Fibroblast of pulmonary artery (primary cell): ENCODE results near the gene S100A7.
"Not testable (repeated sequence)": the region's sequence is repeated elsewhere in the genome, so short reads cannot be mapped to it uniquely, and the experiment has no call there.

Experiments used
- DNase-seq: peaks from one replicate; pipeline ENCODE4 v3.0.0-alpha.2; 2010; ENCODE audit warnings: low read depth
- H3K4me3 ChIP-seq: replicated peaks from 2 replicates; pipeline ENCODE4 v1.5.1; 2011; ENCODE audit warnings: low read depth, mild to moderate bottlenecking, control low read depth, low read length, moderate library complexity
- CTCF ChIP-seq: IDR thresholded peaks from 2 replicates; pipeline ENCODE4 v1.5.1; 2011; ENCODE audit warnings: mild to moderate bottlenecking, control low read depth, low read length, inconsistent platforms; ENCODE audit errors: missing control alignments

Gene S100A7

GRCh38 chr1:153459655-153460054 is 796 bp downstream of the S100A7 start:
- no peak for DNase-seq
- no peak for TF ChIP-seq CTCF
- H3K4me3 ChIP-seq = no peak overlapping the region

- no peak overlapping the region for H3K4me3 ChIP-seq
- no peak for TF ChIP-seq CTCF
Observed at GRCh38 chr1:153456396-153456795, 4.1 kb downstream of the S100A7 start.

GRCh38 chr1:153448851-153449250 is 11.6 kb downstream of the S100A7 start:
- not testable (repeated sequence) for DNase-seq, H3K4me3 ChIP-seq

More at GRCh38 chr1:153456396-153456795, 4.1 kb downstream of the S100A7 start:
- DNase-seq = no peak

GRCh38 chr1:153447498-153448170 is 12.8 kb downstream of the S100A7 start:
- no peak overlapping the region for H3K4me3 ChIP-seq
- no peak for DNase-seq
- no peak for TF ChIP-seq CTCF

- no peak for DNase-seq
- TF ChIP-seq CTCF = no peak
- H3K4me3 ChIP-seq = no peak overlapping the region
Observed at GRCh38 chr1:153444078-153444477, 16.4 kb downstream of the S100A7 start.

- no peak overlapping the region for H3K4me3 ChIP-seq
- DNase-seq = no peak
- no peak for TF ChIP-seq CTCF
Observed at GRCh38 chr1:153443486-153443885, 17.0 kb downstream of the S100A7 start.

- TF ChIP-seq CTCF = no peak
- no peak overlapping the region for H3K4me3 ChIP-seq
- DNase-seq = no peak
Observed at GRCh38 chr1:153441238-153441755, 19.2 kb downstream of the S100A7 start.
